HepG2 (cell line): ENCODE results near the gene CAMK2A. TPM values are rescaled to one million over a fixed set of nuclear protein-coding genes. Genes with fewer than 3 reads are reported as not detected.

Experiments used
- ATAC-seq: fragments of 200-7000 bp; cut with Tn5 transposase; 3 replicates; pipeline ENCODE4 v1.9.1; 2020; ENCODE audit warnings: mild to moderate bottlenecking, moderate library complexity
- BruUV-seq: library from RNA; stranded (reverse); fragments of 400-500 nt; replicated peaks from 2 replicates; lab custom pipeline; 2021; lab: Mats Ljungman, UMichigan
- CTCF ChIA-PET: fragments of 300-600 bp; formaldehyde crosslinking; extraction: SDS; loops from one replicate; lab custom pipeline; 2021; ENCODE audit warnings: low total read pairs, inconsistent platforms, low intra/inter-chr PET ratio; lab: Yijun Ruan, JAX
- POLR2A ChIA-PET: fragments of 350-600 bp; sonication (Branson Sonifier 250); formaldehyde crosslinking; loops from one replicate; lab custom pipeline; 2020; ENCODE audit warnings: antibody characterized with exemption, inconsistent platforms; lab: Yijun Ruan, JAX
- DNase-seq: peaks from one replicate; pipeline ENCODE4 v3.0.0-alpha.2; 2015; ENCODE audit warnings: low spot score
- FAIRE-seq: peaks from 3 replicates; lab custom pipeline; 2011; peaks lifted over from hg19 to GRCh38; lab: Jason Lieb, UNC
- H2AFZ ChIP-seq: one replicate; pipeline ENCODE4 v1.6.1; 2011; ENCODE audit warnings: low read length, inconsistent platforms
- H3K27ac ChIP-seq: fragments of 300-600 bp; 3 replicates; pipeline ENCODE4 v1.8.0; 2011; ENCODE audit warnings: mixed run types, mild to moderate bottlenecking, mixed read lengths, low read length, inconsistent platforms; ENCODE audit not compliant: insufficient read depth; ENCODE audit errors: extremely low read length
- H3K27me3 ChIP-seq, 2 experiments: fragments of 200-600 bp in 1 of 2; 2 replicates in 1 of 2; 3 replicates in 1 of 2; pipeline versions ENCODE4 v1.6.0 to v1.8.0; 2011; ENCODE audit warnings: low read length in 2 of 2, mild to moderate bottlenecking in 2 of 2, moderate library complexity in 2 of 2, inconsistent platforms in 1 of 2; ENCODE audit not compliant: insufficient read depth in 2 of 2, control insufficient read depth in 1 of 2
- H3K36me3 ChIP-seq, 2 experiments: fragments of 200-600 bp in 1 of 2; replicated peaks in 1 of 2; 2 replicates in 1 of 2; 3 replicates in 1 of 2; pipeline versions ENCODE4 v1.5.1 to v1.8.0; 2011; ENCODE audit warnings: low read length in 2 of 2, inconsistent platforms in 1 of 2; ENCODE audit not compliant: insufficient read depth in 2 of 2, control insufficient read depth in 1 of 2
- H3K4me1 ChIP-seq: 2 replicates; pipeline ENCODE4 v1.5.1; 2012; ENCODE audit warnings: low read length, inconsistent platforms; ENCODE audit not compliant: insufficient read depth
- H3K4me2 ChIP-seq: 2 replicates; pipeline ENCODE4 v1.6.0; 2011; ENCODE audit warnings: low read depth, low read length, inconsistent platforms
- H3K4me3 ChIP-seq, 3 experiments: fragments of 200-600 bp in 1 of 3; sonication (generic), shearing (Covaris generic) in 1 of 3; replicated peaks in 1 of 3; 2 replicates each; pipeline ENCODE4 v1.5.1; 2011 to 2016; ENCODE audit warnings: low read length in 3 of 3, inconsistent platforms in 2 of 3, low read depth in 2 of 3, mild to moderate bottlenecking in 2 of 3, control low read depth in 1 of 3, mixed read lengths in 1 of 3; ENCODE audit not compliant: insufficient read depth in 1 of 3
- H3K79me2 ChIP-seq: one replicate; pipeline ENCODE4 v1.6.1; 2011; ENCODE audit warnings: low read length, inconsistent platforms; ENCODE audit not compliant: insufficient read depth
- H3K9ac ChIP-seq: 2 replicates; pipeline ENCODE4 v1.6.0; 2011; ENCODE audit warnings: mild to moderate bottlenecking, low read depth, low read length, inconsistent platforms; ENCODE audit not compliant: insufficient read depth
- H3K9me3 ChIP-seq: 2 replicates; pipeline ENCODE4 v1.5.1; 2012; ENCODE audit warnings: mild to moderate bottlenecking, low read length
- H4K20me1 ChIP-seq: 2 replicates; pipeline ENCODE4 v1.6.0; 2011; ENCODE audit warnings: inconsistent platforms, mild to moderate bottlenecking, low read length, moderate library complexity; ENCODE audit not compliant: insufficient read depth
- BATF2 ChIP-seq: sonication (generic); formaldehyde crosslinking; IDR thresholded peaks from 2 replicates; pipeline ENCODE4 v1.8.0; 2022; ENCODE audit warnings: mild to moderate bottlenecking, missing genetic modification reagents, moderate library complexity
- HDAC2 ChIP-seq: sonication (generic); formaldehyde crosslinking; IDR thresholded peaks from 2 replicates; pipeline ENCODE4 v1.4.0; 2020; ENCODE audit warnings: missing genetic modification reagents
- KLF13 ChIP-seq: sonication (generic); formaldehyde crosslinking; IDR thresholded peaks from 2 replicates; pipeline ENCODE4 v1.4.0; 2020; ENCODE audit warnings: mild to moderate bottlenecking, missing genetic modification reagents
- SRY ChIP-seq: sonication (generic); formaldehyde crosslinking; IDR thresholded peaks from 2 replicates; pipeline ENCODE4 v1.8.0; 2022; ENCODE audit warnings: mild to moderate bottlenecking, missing genetic modification reagents
- TBX2 ChIP-seq: sonication (generic); formaldehyde crosslinking; IDR thresholded peaks from 2 replicates; pipeline ENCODE4 v1.5.0; 2020; ENCODE audit warnings: missing genetic modification reagents, mild to moderate bottlenecking, borderline replicate concordance
- TSC22D2 ChIP-seq: sonication (generic); formaldehyde crosslinking; IDR thresholded peaks from 2 replicates; pipeline ENCODE4 v1.5.1; 2020; ENCODE audit warnings: missing genetic modification reagents, mild to moderate bottlenecking, borderline replicate concordance
- XRCC5 ChIP-seq: fragments of 200-400 bp; formaldehyde crosslinking; optimal IDR thresholded peaks from 2 replicates; pipeline ENCODE3; 2017; ENCODE audit warnings: mild to moderate bottlenecking, low read length
- ZFX ChIP-seq: sonication (generic); formaldehyde crosslinking; IDR thresholded peaks from 2 replicates; pipeline ENCODE4 v1.4.0; 2020; ENCODE audit warnings: mild to moderate bottlenecking, low read depth, missing genetic modification reagents, moderate library complexity
- ZMYM4 ChIP-seq: sonication (generic); formaldehyde crosslinking; IDR thresholded peaks from 2 replicates; pipeline ENCODE4 v1.8.1; 2023; ENCODE audit warnings: mild to moderate bottlenecking, missing genetic modification reagents
- ZNF235 ChIP-seq: sonication (generic); formaldehyde crosslinking; IDR thresholded peaks from 2 replicates; pipeline ENCODE4 v1.8.1; 2023; ENCODE audit warnings: mild to moderate bottlenecking, missing genetic modification reagents, borderline replicate concordance
- ZNF564 ChIP-seq: sonication (generic); formaldehyde crosslinking; IDR thresholded peaks from 2 replicates; pipeline ENCODE4 v1.8.1; 2023; ENCODE audit warnings: mild to moderate bottlenecking, missing genetic modification reagents
- ZNF703 ChIP-seq: sonication (generic); formaldehyde crosslinking; IDR thresholded peaks from 2 replicates; pipeline ENCODE4 v1.5.1; 2020; ENCODE audit warnings: missing genetic modification reagents, mild to moderate bottlenecking, moderate library complexity, borderline replicate concordance
- WGBS: methylation state at CpG from one replicate; pipeline ENCODE4 v1.1.6; 2017; ENCODE audit warnings: low lambda C conversion rate; 5-methylcytosine and 5-hydroxymethylcytosine counted together
- in situ Hi-C: cut with HindIII; loops from 2 replicates; pipeline ENCODE4 v1.10.0; 2017; ENCODE audit warnings: low pct_unique_long_range_greater_than_20kb; ENCODE audit not compliant: extremely low pct_ligation_motif_present
- intact Hi-C: fragments of 100-400 bp; cut with micrococcal nuclease; formaldehyde crosslinking; loops from one replicate; pipeline ENCODE4 v1.10.0; 2022; ENCODE audit not compliant: unreplicated experiment
- polyA plus RNA-seq, 8 experiments: library from polyadenylated mRNA; depleted of rRNA in 3 of 8; stranded (reverse) in 7 of 8; unstranded in 1 of 8; fragments of >200 nt; fragmentation: Illumina TruSeq in 4 of 8; extraction: Trizol in 4 of 8; gene quantifications; 2 replicates each; pipeline versions ENCODE4 v1.2.1 to v1.2.3, GENCODE V29; 2011 to 2016; ENCODE audit warnings: low read depth in 4 of 8, missing spikeins in 1 of 8, mixed read lengths in 1 of 8; ENCODE audit not compliant: insufficient read depth in 1 of 8
- total RNA-seq, 5 experiments: library from RNA; depleted of rRNA; stranded (reverse); fragments of >200 nt; fragmentation: Illumina TruSeq; extraction: Trizol; gene quantifications; 2 replicates each; pipeline ENCODE4 v1.2.3, GENCODE V29; 2016; ENCODE audit warnings: low read depth in 1 of 5
- TF ChIP-seq, protein P1 (sequence below): sonication (generic); formaldehyde crosslinking; IDR thresholded peaks from 2 replicates; pipeline ENCODE4 v1.9.0; 2021; ENCODE audit warnings: missing genetic modification reagents, borderline replicate concordance
- TF ChIP-seq, protein P2 (sequence below): sonication (generic); formaldehyde crosslinking; conservative IDR thresholded peaks from 2 replicates; pipeline ENCODE4 v1.8.0; 2022; ENCODE audit warnings: low read depth, missing genetic modification reagents
- TF ChIP-seq, protein P3 (sequence below): sonication (generic); formaldehyde crosslinking; IDR thresholded peaks from 2 replicates; pipeline ENCODE4 v1.5.1; 2020; ENCODE audit warnings: missing genetic modification reagents, mild to moderate bottlenecking, borderline replicate concordance
- TF ChIP-seq, protein P4 (sequence below): IDR thresholded peaks from 2 replicates; pipeline ENCODE4 v1.6.1; 2012; ENCODE audit warnings: low read depth, low read length, improper control_type of control experiment

Gene CAMK2A
- total and polyA plus RNA-seq, 2 of the 13 experiments (the other 11 are each of a cell fraction or from before 2014, with no cell fraction given) = 0.11 TPM; not detected in 1

DNA sequence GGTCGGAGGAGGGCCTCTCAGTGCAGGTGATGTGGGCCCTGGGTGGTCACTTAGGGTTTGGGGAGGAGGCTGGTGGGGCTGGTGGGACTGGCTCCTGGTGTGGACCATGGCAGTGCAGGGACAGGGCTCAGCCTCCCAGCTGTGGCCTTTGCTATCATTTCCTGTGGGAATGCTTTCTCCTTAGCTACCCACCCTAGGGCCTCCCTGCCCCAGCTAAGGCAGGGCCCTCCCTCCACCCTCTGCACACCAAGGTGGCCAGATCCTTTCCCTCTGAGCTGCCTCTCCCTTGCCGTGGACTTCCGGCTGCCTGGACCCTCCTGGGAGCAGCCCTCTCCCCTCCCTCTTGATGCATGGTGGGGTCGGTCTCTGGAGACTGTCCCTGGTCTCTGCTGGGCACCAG, 35.9 kb upstream of the CAMK2A start:
- no peaks in the 10 kb centered on the region for H4K20me1 ChIP-seq
- 10% methylated on average over 4 of the region's 4 CpGs for WGBS
- POLR2A ChIA-PET = interaction anchor here (0.6 kb wide), 1 partner anchor 10 kb away, joined by 3 read pairs; no protein-coding TSS in a partner anchor
- FAIRE-seq (no peak), DNase-seq (no peak), ATAC-seq (no peak; the same call in 2 of the 3 replicates)
- H3K79me2 ChIP-seq = no peaks in the 10 kb centered on the region
- H3K36me3 ChIP-seq = no peaks in the 10 kb centered on the region; a peak in 1 of 5 replicates
- no peak overlapping the region for H3K9ac ChIP-seq
- no peak overlapping the region for H2AFZ ChIP-seq
- H3K4me1 ChIP-seq = peaks cover 46% of the 10 kb centered on the region
- no peak overlapping the region for H3K4me2 ChIP-seq
- H3K4me3 ChIP-seq = no peak overlapping the region
- H3K27ac ChIP-seq = no peak overlapping the region
- CTCF ChIA-PET = no interaction called here
- no peaks in the 10 kb centered on the region for H3K9me3 ChIP-seq
- peaks cover under 1 to 4% of the 10 kb centered on the region in 2 experiments; a peak in 1 of 5 replicates for H3K27me3 ChIP-seq
- in situ Hi-C loops = no loop called here
- intact Hi-C loops = no loop called here
- no TSS peak for BruUV-seq
- TF ChIP-seq HDAC2 (no peak), KLF13 (CRISPR knock-in tag) (no peak), XRCC5 (no peak), ZMYM4 (CRISPR knock-in tag) (no peak), TSC22D2 (CRISPR knock-in tag) (no peak), BATF2 (CRISPR knock-in tag) (no peak), ZFX (CRISPR knock-in tag) (no peak), SRY (CRISPR knock-in tag) (no peak), ZNF703 (CRISPR knock-in tag) (no peak), TBX2 (no peak), ZNF564 (no peak), ZNF235 (no peak)
- TF ChIP-seq, protein P1, sequence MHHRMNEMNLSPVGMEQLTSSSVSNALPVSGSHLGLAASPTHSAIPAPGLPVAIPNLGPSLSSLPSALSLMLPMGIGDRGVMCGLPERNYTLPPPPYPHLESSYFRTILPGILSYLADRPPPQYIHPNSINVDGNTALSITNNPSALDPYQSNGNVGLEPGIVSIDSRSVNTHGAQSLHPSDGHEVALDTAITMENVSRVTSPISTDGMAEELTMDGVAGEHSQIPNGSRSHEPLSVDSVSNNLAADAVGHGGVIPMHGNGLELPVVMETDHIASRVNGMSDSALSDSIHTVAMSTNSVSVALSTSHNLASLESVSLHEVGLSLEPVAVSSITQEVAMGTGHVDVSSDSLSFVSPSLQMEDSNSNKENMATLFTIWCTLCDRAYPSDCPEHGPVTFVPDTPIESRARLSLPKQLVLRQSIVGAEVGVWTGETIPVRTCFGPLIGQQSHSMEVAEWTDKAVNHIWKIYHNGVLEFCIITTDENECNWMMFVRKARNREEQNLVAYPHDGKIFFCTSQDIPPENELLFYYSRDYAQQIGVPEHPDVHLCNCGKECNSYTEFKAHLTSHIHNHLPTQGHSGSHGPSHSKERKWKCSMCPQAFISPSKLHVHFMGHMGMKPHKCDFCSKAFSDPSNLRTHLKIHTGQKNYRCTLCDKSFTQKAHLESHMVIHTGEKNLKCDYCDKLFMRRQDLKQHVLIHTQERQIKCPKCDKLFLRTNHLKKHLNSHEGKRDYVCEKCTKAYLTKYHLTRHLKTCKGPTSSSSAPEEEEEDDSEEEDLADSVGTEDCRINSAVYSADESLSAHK (CRISPR knock-in tag) = no peak
- TF ChIP-seq, protein P2, sequence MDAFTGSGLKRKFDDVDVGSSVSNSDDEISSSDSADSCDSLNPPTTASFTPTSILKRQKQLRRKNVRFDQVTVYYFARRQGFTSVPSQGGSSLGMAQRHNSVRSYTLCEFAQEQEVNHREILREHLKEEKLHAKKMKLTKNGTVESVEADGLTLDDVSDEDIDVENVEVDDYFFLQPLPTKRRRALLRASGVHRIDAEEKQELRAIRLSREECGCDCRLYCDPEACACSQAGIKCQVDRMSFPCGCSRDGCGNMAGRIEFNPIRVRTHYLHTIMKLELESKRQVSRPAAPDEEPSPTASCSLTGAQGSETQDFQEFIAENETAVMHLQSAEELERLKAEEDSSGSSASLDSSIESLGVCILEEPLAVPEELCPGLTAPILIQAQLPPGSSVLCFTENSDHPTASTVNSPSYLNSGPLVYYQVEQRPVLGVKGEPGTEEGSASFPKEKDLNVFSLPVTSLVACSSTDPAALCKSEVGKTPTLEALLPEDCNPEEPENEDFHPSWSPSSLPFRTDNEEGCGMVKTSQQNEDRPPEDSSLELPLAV = no peak
- TF ChIP-seq, protein P3, sequence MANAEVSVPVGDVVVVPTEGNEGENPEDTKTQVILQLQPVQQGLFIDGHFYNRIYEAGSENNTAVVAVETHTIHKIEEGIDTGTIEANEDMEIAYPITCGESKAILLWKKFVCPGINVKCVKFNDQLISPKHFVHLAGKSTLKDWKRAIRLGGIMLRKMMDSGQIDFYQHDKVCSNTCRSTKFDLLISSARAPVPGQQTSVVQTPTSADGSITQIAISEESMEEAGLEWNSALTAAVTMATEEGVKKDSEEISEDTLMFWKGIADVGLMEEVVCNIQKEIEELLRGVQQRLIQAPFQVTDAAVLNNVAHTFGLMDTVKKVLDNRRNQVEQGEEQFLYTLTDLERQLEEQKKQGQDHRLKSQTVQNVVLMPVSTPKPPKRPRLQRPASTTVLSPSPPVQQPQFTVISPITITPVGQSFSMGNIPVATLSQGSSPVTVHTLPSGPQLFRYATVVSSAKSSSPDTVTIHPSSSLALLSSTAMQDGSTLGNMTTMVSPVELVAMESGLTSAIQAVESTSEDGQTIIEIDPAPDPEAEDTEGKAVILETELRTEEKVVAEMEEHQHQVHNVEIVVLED = no peak
- TF ChIP-seq, protein P4, sequence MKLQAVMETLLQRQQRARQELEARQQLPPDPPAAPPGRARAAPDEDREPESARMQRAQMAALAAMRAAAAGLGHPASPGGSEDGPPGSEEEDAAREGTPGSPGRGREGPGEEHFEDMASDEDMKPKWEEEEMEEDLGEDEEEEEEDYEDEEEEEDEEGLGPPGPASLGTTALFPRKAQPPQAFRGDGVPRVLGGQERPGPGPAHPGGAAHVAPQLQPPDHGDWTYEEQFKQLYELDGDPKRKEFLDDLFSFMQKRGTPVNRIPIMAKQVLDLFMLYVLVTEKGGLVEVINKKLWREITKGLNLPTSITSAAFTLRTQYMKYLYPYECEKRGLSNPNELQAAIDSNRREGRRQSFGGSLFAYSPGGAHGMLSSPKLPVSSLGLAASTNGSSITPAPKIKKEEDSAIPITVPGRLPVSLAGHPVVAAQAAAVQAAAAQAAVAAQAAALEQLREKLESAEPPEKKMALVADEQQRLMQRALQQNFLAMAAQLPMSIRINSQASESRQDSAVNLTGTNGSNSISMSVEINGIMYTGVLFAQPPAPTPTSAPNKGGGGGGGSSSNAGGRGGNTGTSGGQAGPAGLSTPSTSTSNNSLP = no peak
